PC-3 (cell line): ENCODE measurements around the gene FRAT1. TPM values are rescaled to one million over a fixed set of nuclear protein-coding genes. Genes with fewer than 3 reads are reported as not detected.

Source experiments
- ATAC-seq: fragments of 200-7000 bp; cut with Tn5 transposase; 2 replicates; pipeline ENCODE4 v1.9.1; 2020; ENCODE audit warnings: mild to moderate bottlenecking, moderate library complexity
- BruUV-seq: library from RNA; stranded (reverse); fragments of 400-500 nt; replicated peaks from 2 replicates; lab custom pipeline; 2021; lab: Mats Ljungman, UMichigan
- CTCF ChIA-PET: fragments of 300-600 bp; sonication (Branson Sonifier 250); formaldehyde crosslinking; loops from one replicate; lab custom pipeline; 2022; ENCODE audit warnings: antibody characterized with exemption; lab: Charles Lee
- POLR2A ChIA-PET: fragments of 300-600 bp; sonication (Branson Sonifier 250); formaldehyde crosslinking; loops from one replicate; lab custom pipeline; 2022; ENCODE audit warnings: antibody characterized with exemption; ENCODE audit not compliant: unreplicated experiment; lab: Charles Lee
- DNase-seq: peaks from one replicate; pipeline ENCODE4 v3.0.0-alpha.2; 2015
- H2AFZ ChIP-seq: fragments of 300-600 bp; sonication (generic); 2 replicates; pipeline ENCODE4 v1.6.0; 2016; ENCODE audit warnings: antibody characterized with exemption, low read length
- H3F3A ChIP-seq: fragments of 300-600 bp; sonication (generic); one replicate; pipeline ENCODE4 v1.6.0; 2017; ENCODE audit warnings: antibody characterized with exemption, low read length, control low read depth, mild to moderate bottlenecking; ENCODE audit not compliant: unreplicated experiment
- H3K27ac ChIP-seq: fragments of 300-600 bp; sonication (generic); 2 replicates; pipeline ENCODE4 v1.5.1; 2016; ENCODE audit warnings: mild to moderate bottlenecking, low read length
- H3K27me3 ChIP-seq: fragments of 300-600 bp; sonication (generic); 2 replicates; pipeline ENCODE4 v1.6.1; 2016; ENCODE audit warnings: low read length, mixed read lengths
- H3K36me3 ChIP-seq: fragments of 300-600 bp; sonication (generic); 2 replicates; pipeline ENCODE4 v1.6.1; 2016; ENCODE audit warnings: low read depth, mixed run types, low read length, mixed read lengths
- H3K4me1 ChIP-seq: fragments of 300-600 bp; sonication (generic); 2 replicates; pipeline ENCODE4 v1.5.1; 2016; ENCODE audit warnings: low read length; ENCODE audit not compliant: insufficient read depth
- H3K4me2 ChIP-seq: fragments of 300-600 bp; sonication (generic); 2 replicates; pipeline ENCODE4 v1.6.0; 2016; ENCODE audit warnings: low read length
- H3K4me3 ChIP-seq: fragments of 300-600 bp; sonication (generic); 2 replicates; pipeline ENCODE4 v1.5.1; 2016; ENCODE audit warnings: mild to moderate bottlenecking, low read length, mixed read lengths
- H3K79me2 ChIP-seq: fragments of 300-600 bp; sonication (generic); 2 replicates; pipeline ENCODE4 v1.6.1; 2017; ENCODE audit warnings: low read length, mixed read lengths
- H3K9ac ChIP-seq: fragments of 300-600 bp; sonication (generic); 2 replicates; pipeline ENCODE4 v1.6.0; 2016; ENCODE audit warnings: mild to moderate bottlenecking, low read length
- H3K9me2 ChIP-seq: fragments of 300-600 bp; sonication (generic); replicated peaks from 2 replicates; pipeline ENCODE4 v1.6.1; 2016; ENCODE audit warnings: mixed run types, low read length, mixed read lengths
- H3K9me3 ChIP-seq: fragments of 300-600 bp; sonication (generic); 2 replicates; pipeline ENCODE4 v1.6.1; 2016; ENCODE audit warnings: low read length, mixed read lengths
- H4K20me1 ChIP-seq: fragments of 300-600 bp; sonication (generic); 2 replicates; pipeline ENCODE4 v1.6.1; 2016; ENCODE audit warnings: low read length, mixed read lengths
- CTCF ChIP-seq: fragments of 300-600 bp; sonication (generic); conservative IDR thresholded peaks from 2 replicates; pipeline ENCODE4 v1.5.1; 2017; ENCODE audit warnings: antibody characterized with exemption, low read depth, mild to moderate bottlenecking, low read length
- EZH2 ChIP-seq: fragments of 300-600 bp; sonication (generic); IDR thresholded peaks from one replicate; pipeline ENCODE4 v1.6.1; 2017; ENCODE audit warnings: antibody characterized with exemption, mild to moderate bottlenecking, low read length; ENCODE audit not compliant: unreplicated experiment
- EZH2phosphoT487 ChIP-seq: fragments of 300-600 bp; sonication (generic); IDR thresholded peaks from 2 replicates; pipeline ENCODE4 v1.6.1; 2018; ENCODE audit warnings: mild to moderate bottlenecking, antibody characterized with exemption, low read length, borderline replicate concordance
- intact Hi-C: fragments of 100-400 bp; cut with micrococcal nuclease; formaldehyde crosslinking; loops from 2 replicates; pipeline ENCODE4 v1.9.0; 2023
- total RNA-seq: library from RNA; depleted of rRNA; stranded (reverse); fragments of >200 nt; gene quantifications from 2 replicates; pipeline ENCODE4 v1.2.3, GENCODE V29; 2014

FRAT1 gene
- total RNA-seq, 1 experiment from 2014 or later: 4.1 TPM

GRCh38 chr10:97332591-97333350 lies 13.7 kb downstream of the FRAT1 start:
- POLR2A ChIA-PET: interaction anchor here (0.7 to 1.3 kb wide), 2 partner anchors 54 to 88 kb away, joined by 3 to 4 read pairs; no protein-coding TSS in a partner anchor
- BruUV-seq: TSS peak; percentile 64
- Histone ChIP-seq H2AFZ (peak overlapping the region; percentile 55), H3K9me3 (no peaks in the 10 kb centered on the region), H3K4me2 (peak overlapping the region; percentile 99), H4K20me1 (0 out of 2 replicates have a peak, but pooled peaks cover 6% of the 10 kb centered on the region), H3K4me1 (peaks cover 41% of the 10 kb centered on the region), H3K36me3 (no peaks in the 10 kb centered on the region), H3K27me3 (no peaks in the 10 kb centered on the region), H3K27ac (peak overlapping the region; percentile 52), H3K4me3 (peak overlapping the region; percentile 90), H3K9me2 (no peaks in the 10 kb centered on the region), H3F3A (no peaks in the 10 kb centered on the region), H3K9ac (peak overlapping the region; percentile 70), H3K79me2 (peaks cover 44% of the 10 kb centered on the region)
- ATAC-seq (peak; percentile 45), DNase-seq (peak; percentile 75)
- intact Hi-C loops: loop anchor here (1.0 to 5.0 kb wide), 3 partner anchors 40 to 115 kb away; partner anchors contain the start of genes ARHGAP19, EXOSC1 and ZDHHC16
- TF ChIP-seq CTCF (peak; percentile 44), EZH2phosphoT487 (no peak), EZH2 (no peak)
- CTCF ChIA-PET: interaction anchor here (0.7 to 2.1 kb wide), 2 partner anchors 25 to 54 kb away, joined by 3 to 20 read pairs; no protein-coding TSS in a partner anchor

DNA sequence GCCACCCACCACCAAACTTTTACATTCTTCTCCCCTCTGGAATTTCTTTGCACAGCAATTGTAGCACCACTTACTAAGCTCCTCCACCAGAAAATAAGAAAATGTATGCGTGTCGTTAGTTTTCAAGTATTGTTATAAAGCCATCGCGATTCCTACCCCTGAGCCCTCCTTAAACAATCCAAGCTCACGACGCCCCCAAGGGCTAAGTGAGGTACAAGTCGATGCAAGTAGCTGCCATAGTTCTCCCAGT lies 14.2 kb downstream of the FRAT1 start:
- BruUV-seq: no TSS peak
- Histone ChIP-seq H3K4me2 (peak overlapping the region; percentile 99), H3K79me2 (peaks cover 44% of the 10 kb centered on the region), H3K9me2 (no peaks in the 10 kb centered on the region), H2AFZ (peak overlapping the region; percentile 41; the same call in 1 of the 2 replicates), H3K9me3 (no peaks in the 10 kb centered on the region), H3K9ac (peak overlapping the region; percentile 70), H3K4me1 (peaks cover 36% of the 10 kb centered on the region), H3F3A (no peaks in the 10 kb centered on the region), H3K4me3 (peak overlapping the region; percentile 90), H3K36me3 (no peaks in the 10 kb centered on the region), H3K27ac (peak overlapping the region; percentile 52), H3K27me3 (no peaks in the 10 kb centered on the region), H4K20me1 (0 out of 2 replicates have a peak, but pooled peaks cover 6% of the 10 kb centered on the region)
- intact Hi-C loops: loop anchor here (1.0 to 5.0 kb wide), 3 partner anchors 41 to 114 kb away; partner anchors contain the start of genes ARHGAP19, EXOSC1 and ZDHHC16
- DNase-seq (no peak), ATAC-seq (peak; percentile 3; the same call in 1 of the 2 replicates)
- ChIA-PET POLR2A (interaction anchor here (1.3 kb wide), 1 partner anchor 55 kb away, joined by 3 read pairs; no protein-coding TSS in a partner anchor), CTCF (interaction anchor here (0.7 to 2.1 kb wide), 2 partner anchors 25 to 54 kb away, joined by 3 to 20 read pairs; no protein-coding TSS in a partner anchor)
- TF ChIP-seq EZH2 (no peak), CTCF (no peak), EZH2phosphoT487 (no peak)
